ENCODE measurements around the gene TMEM35B. TPM values are rescaled to one million over a fixed set of nuclear protein-coding genes. Genes with fewer than 3 reads are reported as not detected.
"Not testable (repeated sequence)": the region's sequence is repeated elsewhere in the genome, so short reads cannot be mapped to it uniquely, and the experiment has no call there.

The TMEM35B gene
- total RNA-seq, 1 donor from 2014 or later = 3.6 TPM

DNA sequence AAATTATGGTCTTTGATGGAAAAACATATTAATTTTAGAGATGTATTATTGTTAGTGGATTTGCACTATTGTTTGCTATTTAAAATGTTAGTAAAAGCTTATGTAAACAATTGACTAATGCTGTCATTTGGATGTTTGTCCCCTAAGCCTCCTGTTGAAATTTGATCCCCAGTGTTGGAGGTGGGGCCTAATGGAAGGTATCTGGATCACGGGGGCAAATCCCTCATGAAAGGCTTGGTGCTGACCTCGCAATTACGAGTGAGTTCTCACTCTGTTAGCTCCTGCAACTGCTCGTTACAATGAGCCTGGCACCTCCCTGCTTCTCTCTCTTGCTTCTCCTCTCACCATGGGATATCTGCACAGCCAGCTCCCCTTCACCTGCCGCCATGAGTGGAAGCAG, 14.3 kb downstream of the TMEM35B start:
- Mint-ChIP-seq H3K9me3 (no peaks in the 10 kb centered on the region), H3K36me3 (ENCODE audit: low read depth) (peaks cover 2% of the 10 kb centered on the region), H3K4me3 (no peak overlapping the region), H3K4me1 (peaks cover 3% of the 10 kb centered on the region), H3K27ac (ENCODE audit: unreplicated experiment) (no peak overlapping the region), H3K27me3 (ENCODE audit: low read depth) (peaks cover 12% of the 10 kb centered on the region)
- DNase-seq (ENCODE audit: low read depth, low spot score) = no peak
- TF ChIP-seq, protein P1, sequence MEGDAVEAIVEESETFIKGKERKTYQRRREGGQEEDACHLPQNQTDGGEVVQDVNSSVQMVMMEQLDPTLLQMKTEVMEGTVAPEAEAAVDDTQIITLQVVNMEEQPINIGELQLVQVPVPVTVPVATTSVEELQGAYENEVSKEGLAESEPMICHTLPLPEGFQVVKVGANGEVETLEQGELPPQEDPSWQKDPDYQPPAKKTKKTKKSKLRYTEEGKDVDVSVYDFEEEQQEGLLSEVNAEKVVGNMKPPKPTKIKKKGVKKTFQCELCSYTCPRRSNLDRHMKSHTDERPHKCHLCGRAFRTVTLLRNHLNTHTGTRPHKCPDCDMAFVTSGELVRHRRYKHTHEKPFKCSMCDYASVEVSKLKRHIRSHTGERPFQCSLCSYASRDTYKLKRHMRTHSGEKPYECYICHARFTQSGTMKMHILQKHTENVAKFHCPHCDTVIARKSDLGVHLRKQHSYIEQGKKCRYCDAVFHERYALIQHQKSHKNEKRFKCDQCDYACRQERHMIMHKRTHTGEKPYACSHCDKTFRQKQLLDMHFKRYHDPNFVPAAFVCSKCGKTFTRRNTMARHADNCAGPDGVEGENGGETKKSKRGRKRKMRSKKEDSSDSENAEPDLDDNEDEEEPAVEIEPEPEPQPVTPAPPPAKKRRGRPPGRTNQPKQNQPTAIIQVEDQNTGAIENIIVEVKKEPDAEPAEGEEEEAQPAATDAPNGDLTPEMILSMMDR (conservative IDR thresholded peaks at IDR 0.05) = no peak

DNA sequence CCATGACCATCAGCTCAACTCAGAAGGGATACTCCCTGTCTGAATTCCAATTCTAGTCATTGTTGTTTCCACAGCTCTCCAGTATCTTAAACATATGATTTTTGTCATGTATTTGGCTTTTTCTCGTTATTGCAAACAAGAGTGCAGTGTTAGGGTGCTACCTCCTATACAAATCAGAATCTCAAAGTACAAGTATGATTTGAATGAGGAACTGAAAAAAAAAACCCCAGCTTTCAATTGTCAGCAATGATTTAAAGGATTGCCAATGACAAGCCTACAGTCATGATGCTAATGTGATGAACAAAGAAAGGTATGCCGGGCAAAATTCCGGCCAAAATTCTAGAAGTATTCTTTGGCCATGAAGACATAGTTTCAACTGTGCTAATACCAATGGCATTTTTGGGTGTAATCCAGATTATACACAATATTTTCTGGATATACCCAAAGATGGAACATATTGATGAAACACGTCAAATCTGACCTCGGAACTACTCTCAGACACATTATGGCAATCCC, 14.9 kb downstream of the TMEM35B start:
- H3K4me1 Mint-ChIP-seq = peaks cover 3% of the 10 kb centered on the region

DNA sequence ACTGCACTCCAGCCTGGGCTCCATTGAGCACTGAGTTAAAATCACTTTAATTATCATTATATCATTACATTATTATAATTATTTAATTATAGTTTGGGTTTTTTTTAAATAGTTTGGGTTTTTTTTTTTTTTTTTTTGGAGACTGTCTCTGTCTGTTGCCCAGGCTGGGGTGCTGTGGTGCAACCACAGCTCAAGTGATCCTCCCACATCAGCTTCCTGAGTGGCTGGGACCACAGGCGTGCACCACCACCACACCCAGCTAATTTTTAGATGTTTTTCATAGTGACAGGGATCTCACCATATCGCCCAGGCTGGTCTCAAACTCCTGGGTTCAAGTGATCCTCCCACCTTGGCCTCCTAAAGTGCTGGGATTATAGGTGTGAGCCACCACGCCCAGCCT, 16.9 kb downstream of the TMEM35B start:
- not testable (repeated sequence) for H3K4me1 Mint-ChIP-seq; H3K4me3 Mint-ChIP-seq; DNase-seq (ENCODE audit: low read depth, low spot score); H3K27ac Mint-ChIP-seq (ENCODE audit: unreplicated experiment); H3K36me3 Mint-ChIP-seq (ENCODE audit: low read depth); H3K9me3 Mint-ChIP-seq
- peaks cover 18% of the 10 kb centered on the region for H3K27me3 Mint-ChIP-seq (ENCODE audit: low read depth)

More for the DNA sequence above, 14.9 kb downstream of the TMEM35B start:
- no peak overlapping the region for H3K4me3 Mint-ChIP-seq
- H3K36me3 Mint-ChIP-seq (ENCODE audit: low read depth) = no peaks in the 10 kb centered on the region
- TF ChIP-seq, protein P1 (conservative IDR thresholded peaks at IDR 0.05) = no peak
- no peak overlapping the region for H3K27ac Mint-ChIP-seq (ENCODE audit: unreplicated experiment)
- no peaks in the 10 kb centered on the region for H3K9me3 Mint-ChIP-seq
- H3K27me3 Mint-ChIP-seq (ENCODE audit: low read depth) = peaks cover 15% of the 10 kb centered on the region
- DNase-seq (ENCODE audit: low read depth, low spot score) = no peak

DNA sequence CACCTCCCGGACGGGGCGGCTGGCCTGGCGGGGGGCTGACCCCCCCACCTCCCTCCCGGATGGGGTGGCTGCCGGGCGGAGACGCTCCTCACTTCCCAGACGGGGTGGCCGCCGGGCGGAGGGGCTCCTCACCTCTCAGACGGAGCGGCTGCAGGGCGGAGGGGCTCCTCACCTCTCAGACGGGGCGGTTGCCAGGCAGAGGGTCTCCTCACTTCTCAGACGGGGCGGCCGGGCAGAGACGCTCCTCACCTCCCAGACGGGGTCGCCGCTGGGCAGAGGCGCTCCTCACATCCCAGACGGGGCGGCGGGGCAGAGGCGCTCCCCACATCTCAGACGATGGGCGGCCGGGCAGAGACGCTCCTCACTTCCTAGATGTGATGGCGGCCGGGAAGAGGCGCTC, 17.5 kb downstream of the TMEM35B start:
- H3K27ac Mint-ChIP-seq (ENCODE audit: unreplicated experiment) = not testable (repeated sequence)
- H3K27me3 Mint-ChIP-seq (ENCODE audit: low read depth) = peaks cover 19% of the 10 kb centered on the region

DNA sequence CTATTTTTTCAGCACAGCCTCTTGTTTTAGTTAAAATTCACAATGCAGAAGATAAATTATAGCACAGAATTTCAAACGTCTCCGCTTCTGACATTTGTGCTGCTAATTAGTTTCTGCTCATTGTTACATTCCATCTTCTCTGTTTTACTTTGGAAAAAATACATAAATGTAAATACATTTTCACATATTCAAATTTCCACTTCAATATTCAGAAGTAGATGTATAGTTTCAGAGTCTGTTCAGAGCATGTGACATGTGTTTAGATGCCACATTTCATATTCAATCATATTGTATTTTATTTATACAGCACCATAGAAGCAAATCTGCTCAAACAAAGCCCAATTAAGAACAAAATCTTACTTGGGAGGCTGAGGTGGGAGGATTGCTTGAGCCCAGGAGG, 19.6 kb downstream of the TMEM35B start:
- no peaks in the 10 kb centered on the region for H3K9me3 Mint-ChIP-seq
- no peaks in the 10 kb centered on the region for H3K36me3 Mint-ChIP-seq (ENCODE audit: low read depth)

More for the DNA sequence above, 17.5 kb downstream of the TMEM35B start:
- H3K4me1 Mint-ChIP-seq; H3K4me3 Mint-ChIP-seq; DNase-seq (ENCODE audit: low read depth, low spot score); H3K9me3 Mint-ChIP-seq; H3K36me3 Mint-ChIP-seq (ENCODE audit: low read depth): not testable (repeated sequence)

DNA sequence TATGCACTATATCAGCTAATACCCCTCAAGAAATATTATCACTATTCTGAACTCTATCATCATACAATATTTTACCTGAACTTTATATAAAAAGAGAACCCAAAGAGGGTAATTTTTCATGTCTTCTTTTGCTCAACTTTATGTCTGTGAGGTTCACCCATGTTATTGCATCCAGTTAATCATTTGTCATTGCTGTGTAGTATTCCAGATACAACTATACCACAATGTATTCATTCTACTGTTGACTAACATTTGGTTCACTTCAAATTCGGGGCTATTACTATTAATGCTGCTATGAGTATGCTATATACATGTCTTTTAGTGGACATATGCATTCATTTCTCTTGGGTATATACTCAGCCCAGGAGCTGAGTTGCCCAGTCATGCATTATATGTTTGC, 34.7 kb downstream of the TMEM35B start:
- Mint-ChIP-seq H3K36me3 (ENCODE audit: low read depth) (peaks cover 4% of the 10 kb centered on the region), H3K4me3 (no peak overlapping the region), H3K27me3 (ENCODE audit: low read depth) (peaks cover 38% of the 10 kb centered on the region), H3K9me3 (peaks cover 6% of the 10 kb centered on the region), H3K4me1 (no peaks in the 10 kb centered on the region), H3K27ac (ENCODE audit: unreplicated experiment) (no peak overlapping the region)
- TF ChIP-seq, protein P1 (conservative IDR thresholded peaks at IDR 0.05) = no peak
- DNase-seq (ENCODE audit: low read depth, low spot score) = no peak

More for the DNA sequence above, 19.6 kb downstream of the TMEM35B start:
- TF ChIP-seq, protein P1 (conservative IDR thresholded peaks at IDR 0.05) = no peak
- Mint-ChIP-seq H3K4me1 (no peaks in the 10 kb centered on the region), H3K27me3 (ENCODE audit: low read depth) (peaks cover 33% of the 10 kb centered on the region), H3K27ac (ENCODE audit: unreplicated experiment) (no peak overlapping the region), H3K4me3 (no peak overlapping the region)
- DNase-seq (ENCODE audit: low read depth, low spot score) = no peak

DNA sequence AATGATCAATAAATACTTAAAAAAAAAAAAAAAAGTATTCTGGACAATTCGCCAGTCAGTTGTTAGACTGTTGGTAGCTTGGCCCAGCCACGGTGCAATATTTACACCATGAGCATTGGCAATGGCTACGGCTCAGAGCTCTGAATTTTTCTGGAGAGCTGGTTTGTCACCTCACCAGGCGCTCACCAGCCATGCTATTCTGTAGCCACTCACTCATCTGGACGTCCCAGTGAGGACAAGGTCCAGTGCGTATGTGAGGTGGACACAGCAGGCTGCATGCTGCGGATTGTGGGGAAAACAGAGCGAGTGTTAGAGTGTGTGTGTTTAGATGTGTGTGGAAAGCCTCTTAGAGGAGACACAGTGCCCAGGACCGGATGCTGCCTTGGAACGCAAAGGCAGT, 36.4 kb downstream of the TMEM35B start:
- H3K4me1 Mint-ChIP-seq; H3K9me3 Mint-ChIP-seq; DNase-seq (ENCODE audit: low read depth, low spot score); H3K27ac Mint-ChIP-seq (ENCODE audit: unreplicated experiment); H3K4me3 Mint-ChIP-seq; H3K36me3 Mint-ChIP-seq (ENCODE audit: low read depth): not testable (repeated sequence)
- H3K27me3 Mint-ChIP-seq (ENCODE audit: low read depth) = peaks cover 35% of the 10 kb centered on the region

DNA sequence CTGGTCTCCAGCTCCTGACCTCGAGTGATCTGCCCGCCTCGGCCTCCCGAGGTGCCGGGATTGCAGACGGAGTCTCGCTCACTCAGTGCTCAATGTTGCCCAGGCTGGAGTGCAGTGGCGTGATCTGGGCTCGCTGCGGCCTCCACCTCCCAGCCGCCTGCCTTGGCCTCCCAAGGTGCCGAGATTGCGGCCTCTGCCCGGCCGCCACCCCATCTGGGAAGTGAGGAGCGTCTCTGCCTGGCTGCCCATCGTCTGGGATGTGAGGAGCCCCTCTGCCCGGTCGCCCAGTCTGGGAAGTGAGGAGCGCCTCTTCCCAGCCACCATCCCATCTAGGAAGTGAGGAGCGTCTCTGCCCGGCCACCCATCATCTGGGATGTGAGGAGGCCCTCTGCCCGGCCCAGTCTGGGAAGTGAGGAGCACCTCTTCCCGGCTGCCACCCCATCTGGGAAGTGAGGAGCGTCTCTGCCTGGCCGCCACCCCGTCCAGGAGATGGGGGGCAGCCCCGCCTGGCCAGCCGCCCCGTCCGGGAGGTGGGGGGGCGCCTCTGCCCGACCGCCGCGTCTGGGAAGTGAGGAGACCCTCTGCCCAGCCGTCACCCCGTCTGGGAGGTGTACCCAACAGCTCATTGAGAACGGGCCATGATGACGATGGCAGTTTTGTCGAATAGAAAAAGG, 37.4 kb downstream of the TMEM35B start:
- H3K9me3 Mint-ChIP-seq; H3K4me1 Mint-ChIP-seq; H3K27ac Mint-ChIP-seq (ENCODE audit: unreplicated experiment); H3K36me3 Mint-ChIP-seq (ENCODE audit: low read depth); H3K4me3 Mint-ChIP-seq; DNase-seq (ENCODE audit: low read depth, low spot score): not testable (repeated sequence)
- peaks cover 38% of the 10 kb centered on the region for H3K27me3 Mint-ChIP-seq (ENCODE audit: low read depth)
